ENCODE results near the gene FNDC1.

DNA sequence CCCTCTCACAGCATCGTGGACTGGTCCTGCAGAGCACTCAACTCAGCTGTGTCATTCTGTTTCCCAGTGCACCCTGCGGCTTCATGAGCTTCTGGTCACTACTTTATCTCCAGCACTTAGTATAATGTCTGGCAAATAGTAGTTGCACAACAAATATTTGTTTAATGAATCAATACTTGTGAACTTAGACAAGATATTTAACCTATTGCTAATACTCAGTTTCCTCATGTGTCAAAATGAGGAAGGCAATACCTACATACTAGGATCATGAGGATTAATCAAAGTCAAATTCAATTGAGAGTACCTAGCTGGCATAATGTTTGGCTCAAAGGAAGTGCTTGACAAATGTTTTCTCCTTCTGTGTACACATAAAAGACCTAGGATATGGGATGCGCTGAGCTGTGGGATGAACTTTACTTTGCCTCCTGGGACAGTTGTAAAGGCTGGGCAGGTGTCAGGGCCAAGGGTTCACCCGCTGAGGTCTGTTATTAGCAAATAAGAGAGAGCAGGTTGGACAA lies 86.3 kb downstream of the FNDC1 start:
- no peak for TF ChIP-seq POLR2A (IDR thresholded peaks at IDR 0.05; ENCODE audit: low read depth, low read length)
- TF ChIP-seq PAX5 (IDR thresholded peaks at IDR 0.05; ENCODE audit: insufficient read depth, low read length, severe bottlenecking): no peak
- no peak for TF ChIP-seq SPI1 (IDR thresholded peaks at IDR 0.05; ENCODE audit: low read depth, low read length)
- TF ChIP-seq POLR2AphosphoS5 (IDR thresholded peaks at IDR 0.05; ENCODE audit: low read depth, low read length): no peak
- no peak for TF ChIP-seq TAF1 (IDR thresholded peaks at IDR 0.05; ENCODE audit: low read depth, low read length)
- no peak for TF ChIP-seq POU2F2 (IDR thresholded peaks at IDR 0.05; ENCODE audit: low read depth, low read length)

Data from GM12891 (cell line).